NOMO-1 treated with dmso at 0.1 percent for 144 hours (cell line): ENCODE results near the gene TSKU.

Experiments used
- DNase-seq: peaks from one replicate; lab custom pipeline; 2025; ENCODE audit not compliant: unreplicated experiment; lab: John Stamatoyannopoulos, UW

Gene TSKU

DNA sequence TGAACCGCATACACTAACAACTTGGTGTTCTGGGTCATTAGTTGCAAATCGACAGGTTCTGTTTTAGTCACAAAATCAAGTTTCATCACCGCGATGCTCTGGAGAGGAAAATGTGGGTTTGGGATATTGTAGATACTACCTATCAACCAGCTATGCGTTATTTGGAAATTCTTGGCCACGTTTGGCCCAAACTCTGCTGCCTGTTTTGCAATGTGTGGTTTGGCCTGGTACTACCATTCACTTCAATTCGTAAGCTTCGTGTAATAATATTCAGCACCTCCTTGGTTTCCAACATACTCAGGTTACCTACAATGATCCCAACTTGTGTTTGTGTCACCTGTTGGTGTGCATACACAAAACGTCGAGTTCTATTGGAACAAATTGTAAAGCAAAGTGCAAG is 61.4 kb downstream of the TSKU start:
- DNase-seq = no peak

DNA sequence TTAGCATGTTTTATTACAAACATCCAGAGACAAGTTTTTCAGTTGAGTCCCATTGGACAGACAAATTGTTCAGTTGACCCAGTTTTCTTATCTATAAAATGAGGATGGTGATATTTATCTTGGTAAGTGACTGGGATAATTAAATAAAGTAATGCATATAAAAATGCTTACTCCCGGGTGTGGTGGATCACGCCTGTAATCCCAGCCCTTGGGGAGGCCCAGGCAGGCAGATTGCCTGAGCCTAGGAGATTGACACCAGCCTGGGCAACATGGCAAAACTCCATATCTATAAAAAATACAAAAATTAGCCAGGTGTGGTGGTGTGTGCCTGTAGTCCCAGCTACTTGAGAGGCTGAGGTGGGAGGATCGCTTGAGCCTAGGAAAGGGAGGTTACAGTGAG is 61.9 kb downstream of the TSKU start:
- DNase-seq = no peak

DNA sequence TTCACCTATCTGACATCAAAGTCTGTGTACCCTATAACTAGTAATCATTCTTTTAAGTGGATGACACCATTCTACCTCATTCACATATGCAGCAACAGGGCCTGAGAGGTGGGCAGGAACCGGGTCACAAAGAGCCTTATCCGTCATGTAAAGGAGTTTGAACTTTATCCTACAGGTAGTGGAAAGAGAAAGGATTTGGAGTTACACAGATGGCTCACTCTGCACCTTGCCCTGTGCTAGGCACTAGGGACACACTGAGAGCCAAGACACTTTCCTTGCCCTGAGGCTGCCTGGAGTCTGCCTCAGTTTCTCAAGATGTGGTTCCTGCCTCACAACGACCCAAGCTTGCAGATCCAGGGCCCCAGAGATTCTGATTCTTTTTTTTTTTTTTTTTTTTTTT is 63.3 kb downstream of the TSKU start:
- DNase-seq = no peak
